ENCODE measurements around the gene CAPN5.

CAPN5 gene

DNA sequence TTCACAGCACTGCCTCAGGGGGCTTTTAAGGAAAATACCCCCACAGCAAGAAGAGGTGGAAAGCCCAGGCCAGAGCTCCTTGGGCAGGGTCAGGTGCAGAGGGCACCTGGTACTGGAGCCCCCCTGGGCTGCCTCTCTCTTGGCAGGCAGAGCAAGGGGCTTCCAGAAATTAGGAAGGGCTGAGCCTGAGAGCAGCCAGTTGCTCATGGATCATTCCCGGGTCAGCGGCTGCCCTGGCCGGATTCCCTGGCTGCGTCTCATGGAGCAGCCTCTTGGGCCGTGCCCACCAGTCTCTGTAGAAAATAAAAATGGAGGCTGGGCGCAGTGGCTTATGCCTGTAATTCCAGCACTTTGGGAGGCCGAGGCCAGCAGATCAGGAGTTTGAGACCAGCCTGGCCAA, 25.6 kb downstream of the CAPN5 start:
- H3K9me2 ChIP-seq (ENCODE audit: low read depth, low read length) = no peaks in the 10 kb centered on the region
- no peak overlapping the region for H2AFZ ChIP-seq (ENCODE audit: low read length)
- 0 out of 2 replicates have a peak, but pooled peaks cover 1% of the 10 kb centered on the region for H3K27me3 ChIP-seq (ENCODE audit: insufficient read depth, low read length)
- no peak for TF ChIP-seq EZH2 (IDR thresholded peaks at IDR 0.05; ENCODE audit: borderline replicate concordance, low read length)
- TF ChIP-seq, protein P1, sequence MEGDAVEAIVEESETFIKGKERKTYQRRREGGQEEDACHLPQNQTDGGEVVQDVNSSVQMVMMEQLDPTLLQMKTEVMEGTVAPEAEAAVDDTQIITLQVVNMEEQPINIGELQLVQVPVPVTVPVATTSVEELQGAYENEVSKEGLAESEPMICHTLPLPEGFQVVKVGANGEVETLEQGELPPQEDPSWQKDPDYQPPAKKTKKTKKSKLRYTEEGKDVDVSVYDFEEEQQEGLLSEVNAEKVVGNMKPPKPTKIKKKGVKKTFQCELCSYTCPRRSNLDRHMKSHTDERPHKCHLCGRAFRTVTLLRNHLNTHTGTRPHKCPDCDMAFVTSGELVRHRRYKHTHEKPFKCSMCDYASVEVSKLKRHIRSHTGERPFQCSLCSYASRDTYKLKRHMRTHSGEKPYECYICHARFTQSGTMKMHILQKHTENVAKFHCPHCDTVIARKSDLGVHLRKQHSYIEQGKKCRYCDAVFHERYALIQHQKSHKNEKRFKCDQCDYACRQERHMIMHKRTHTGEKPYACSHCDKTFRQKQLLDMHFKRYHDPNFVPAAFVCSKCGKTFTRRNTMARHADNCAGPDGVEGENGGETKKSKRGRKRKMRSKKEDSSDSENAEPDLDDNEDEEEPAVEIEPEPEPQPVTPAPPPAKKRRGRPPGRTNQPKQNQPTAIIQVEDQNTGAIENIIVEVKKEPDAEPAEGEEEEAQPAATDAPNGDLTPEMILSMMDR (IDR thresholded peaks at IDR 0.05; ENCODE audit: low read length) = no peak
- H3K36me3 ChIP-seq (ENCODE audit: insufficient read depth, low read length) = no peaks in the 10 kb centered on the region
- H3K9me3 ChIP-seq (ENCODE audit: low read length) = no peaks in the 10 kb centered on the region
- no peak overlapping the region for H3K4me3 ChIP-seq (ENCODE audit: low read depth, low read length, poor library complexity, severe bottlenecking)
- H3K4me2 ChIP-seq (ENCODE audit: low read length) = no peak overlapping the region
- H3K79me2 ChIP-seq (ENCODE audit: insufficient read depth, low read length) = no peaks in the 10 kb centered on the region
- H3K9ac ChIP-seq (ENCODE audit: low read length) = no peak overlapping the region
- no peaks in the 10 kb centered on the region for H3F3A ChIP-seq (ENCODE audit: insufficient read depth, low read length)
- no peaks in the 10 kb centered on the region for H3K4me1 ChIP-seq (ENCODE audit: insufficient read depth, low read length, severe bottlenecking)
- no peak overlapping the region for H3K27ac ChIP-seq (ENCODE audit: low read depth, low read length, poor library complexity, severe bottlenecking)
- no peaks in the 10 kb centered on the region for H4K20me1 ChIP-seq (ENCODE audit: insufficient read depth, low read length)

DNA sequence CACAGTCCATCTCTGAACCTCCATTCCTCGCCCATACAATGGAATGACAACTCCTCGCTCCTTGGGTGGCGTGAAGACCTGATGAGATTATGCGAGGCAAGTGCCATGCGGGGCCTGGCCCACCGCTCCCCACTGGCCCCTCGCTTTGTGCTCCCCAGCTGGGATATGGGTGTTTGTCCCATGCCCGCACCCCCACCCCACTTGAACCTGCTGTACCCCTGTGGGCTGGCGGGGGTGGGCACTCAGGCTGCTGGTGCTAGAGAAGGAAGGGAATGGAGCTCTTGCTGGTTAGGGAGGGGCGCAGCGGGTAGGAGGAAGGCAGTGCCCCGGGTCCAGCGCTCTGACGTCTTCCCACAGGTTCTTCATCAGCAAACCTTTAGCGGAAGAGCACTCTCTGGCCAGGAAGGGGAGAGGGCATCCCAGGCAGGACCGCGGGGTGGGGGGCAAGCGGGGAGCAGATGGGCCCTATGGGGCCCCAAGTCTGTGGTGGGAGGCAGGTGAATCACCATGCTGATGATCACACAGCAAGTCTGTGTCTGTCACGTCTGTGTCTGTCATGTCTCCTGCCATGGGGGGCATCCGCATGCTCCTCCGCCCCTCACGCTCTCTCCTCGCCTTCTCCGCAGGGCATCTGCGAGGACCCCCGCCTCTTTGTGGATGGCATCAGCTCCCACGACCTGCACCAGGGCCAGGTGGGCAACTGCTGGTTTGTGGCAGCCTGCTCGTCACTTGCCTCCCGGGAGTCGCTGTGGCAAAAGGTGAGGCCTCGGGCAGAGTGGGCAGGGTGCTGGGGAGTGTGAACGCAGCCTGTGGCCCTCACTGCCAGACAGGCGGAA, 26.5 kb downstream of the CAPN5 start:
- no peaks in the 10 kb centered on the region for H3K79me2 ChIP-seq (ENCODE audit: insufficient read depth, low read length)
- H3K27me3 ChIP-seq (ENCODE audit: insufficient read depth, low read length) = no peaks in the 10 kb centered on the region
- H3K27ac ChIP-seq (ENCODE audit: low read depth, low read length, poor library complexity, severe bottlenecking) = no peak overlapping the region
- H3K9me2 ChIP-seq (ENCODE audit: low read depth, low read length) = no peaks in the 10 kb centered on the region
- H3K9me3 ChIP-seq (ENCODE audit: low read length) = no peaks in the 10 kb centered on the region
- H3K4me1 ChIP-seq (ENCODE audit: insufficient read depth, low read length, severe bottlenecking) = no peaks in the 10 kb centered on the region
- H3K9ac ChIP-seq (ENCODE audit: low read length) = no peak overlapping the region
- H3K36me3 ChIP-seq (ENCODE audit: insufficient read depth, low read length) = no peaks in the 10 kb centered on the region
- TF ChIP-seq EZH2 (IDR thresholded peaks at IDR 0.05; ENCODE audit: borderline replicate concordance, low read length) = no peak
- TF ChIP-seq, protein P1 (IDR thresholded peaks at IDR 0.05; ENCODE audit: low read length) = no peak
- no peaks in the 10 kb centered on the region for H3F3A ChIP-seq (ENCODE audit: insufficient read depth, low read length)
- no peak overlapping the region for H3K4me3 ChIP-seq (ENCODE audit: low read depth, low read length, poor library complexity, severe bottlenecking)
- no peak overlapping the region for H2AFZ ChIP-seq (ENCODE audit: low read length)
- no peak overlapping the region for H3K4me2 ChIP-seq (ENCODE audit: low read length)
- no peaks in the 10 kb centered on the region for H4K20me1 ChIP-seq (ENCODE audit: insufficient read depth, low read length)

DNA sequence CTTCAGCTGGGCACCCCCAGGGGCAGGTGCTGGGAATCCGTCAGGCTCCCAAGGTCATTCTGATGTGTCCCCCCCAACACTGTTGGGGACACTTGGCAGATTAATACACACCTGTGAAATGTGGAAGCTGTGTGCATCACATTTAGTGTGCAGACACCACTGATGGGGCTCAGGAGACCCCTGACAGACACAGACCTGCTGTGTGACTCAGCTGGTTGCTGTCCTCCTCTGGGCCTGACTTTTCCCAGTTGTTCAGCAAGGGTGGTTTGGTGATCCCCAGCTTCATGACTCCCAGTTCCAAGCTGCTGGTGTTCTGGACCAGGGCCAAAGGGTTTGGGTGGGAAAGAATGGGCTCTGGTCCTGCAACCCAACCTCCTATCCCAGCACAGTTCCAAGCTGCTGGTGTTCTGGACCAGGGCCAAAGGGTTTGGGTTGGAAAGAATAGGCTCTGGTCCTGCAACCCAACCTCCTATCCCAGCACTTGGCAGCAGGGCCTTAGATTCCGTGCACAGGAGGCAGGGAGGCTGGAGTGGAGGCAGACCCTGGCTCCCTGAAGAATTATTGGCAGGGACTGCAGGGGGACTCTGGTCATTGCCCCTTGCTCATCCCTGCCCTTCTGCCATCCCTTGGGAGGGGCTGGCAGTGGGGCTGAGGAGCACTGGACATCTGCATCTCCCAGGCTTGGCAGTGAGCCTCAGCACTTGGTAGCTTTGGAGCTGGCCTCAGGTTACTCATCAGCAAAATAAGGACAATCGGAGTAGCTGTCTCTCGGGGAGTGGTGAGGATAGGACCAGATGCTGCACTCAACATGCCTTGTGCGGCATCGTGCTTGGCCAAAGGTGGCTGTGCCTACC, 27.4 kb downstream of the CAPN5 start:
- Histone ChIP-seq H3K9ac (ENCODE audit: low read length) (no peak overlapping the region), H3K79me2 (ENCODE audit: insufficient read depth, low read length) (no peaks in the 10 kb centered on the region), H3K27ac (ENCODE audit: low read depth, low read length, poor library complexity, severe bottlenecking) (no peak overlapping the region), H3K4me3 (ENCODE audit: low read depth, low read length, poor library complexity, severe bottlenecking) (no peak overlapping the region), H3K9me3 (ENCODE audit: low read length) (no peaks in the 10 kb centered on the region), H3K36me3 (ENCODE audit: insufficient read depth, low read length) (no peaks in the 10 kb centered on the region), H2AFZ (ENCODE audit: low read length) (no peak overlapping the region), H4K20me1 (ENCODE audit: insufficient read depth, low read length) (no peaks in the 10 kb centered on the region), H3K27me3 (ENCODE audit: insufficient read depth, low read length) (no peaks in the 10 kb centered on the region), H3K9me2 (ENCODE audit: low read depth, low read length) (no peaks in the 10 kb centered on the region), H3K4me2 (ENCODE audit: low read length) (no peak overlapping the region), H3F3A (ENCODE audit: insufficient read depth, low read length) (no peaks in the 10 kb centered on the region), H3K4me1 (ENCODE audit: insufficient read depth, low read length, severe bottlenecking) (no peaks in the 10 kb centered on the region)
- TF ChIP-seq, protein P1 (IDR thresholded peaks at IDR 0.05; ENCODE audit: low read length) = no peak
- no peak for TF ChIP-seq EZH2 (IDR thresholded peaks at IDR 0.05; ENCODE audit: borderline replicate concordance, low read length)
